ENCODE results near the gene GNA12. TPM values are rescaled to one million over a fixed set of nuclear protein-coding genes. Genes with fewer than 3 reads are reported as not detected.

The GNA12 gene
- total and polyA plus RNA-seq, 11 donors, result 10.7 to 56.5 (median 34.9) TPM

DNA sequence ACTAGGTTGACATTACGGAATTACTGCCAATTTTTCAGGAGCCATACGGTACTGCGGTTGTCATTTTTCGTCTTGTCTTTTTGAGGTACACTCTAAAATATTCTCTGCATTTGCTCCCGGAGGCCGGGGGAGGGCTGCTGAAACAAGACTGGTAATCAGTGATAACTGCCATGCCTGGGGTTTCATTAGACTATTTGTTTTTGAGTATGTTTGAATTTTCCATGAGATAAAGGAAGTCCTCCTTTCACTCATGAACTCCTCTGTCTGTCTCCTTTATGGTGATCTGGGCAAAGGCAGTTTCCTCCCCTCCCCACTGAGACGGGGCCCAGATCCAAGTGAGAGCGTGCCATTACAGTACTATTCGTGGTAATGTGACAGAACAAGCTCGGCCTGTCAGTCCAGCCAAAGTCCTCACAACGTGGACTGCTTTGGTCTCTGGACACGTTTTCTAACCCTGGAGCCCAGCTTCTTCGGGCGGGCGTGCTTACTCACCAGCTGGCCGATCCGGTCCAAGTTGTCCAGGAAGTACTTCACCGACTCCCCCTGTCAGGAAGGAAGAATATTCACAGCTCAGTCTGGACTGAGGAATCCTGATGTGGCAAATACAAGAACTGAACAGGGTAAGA, 111.0 kb downstream of the GNA12 start:
- ATAC-seq (peak; percentile 20 to 82 (median 70)), DNase-seq (peak; percentile 65 to 88 (median 81))
- peaks cover 0 to 10% (median 0%) of the 10 kb centered on the region in 12 donors for H3K9me3 ChIP-seq
- H3K27ac ChIP-seq, result peak overlapping the region in 11 of 12 donors; percentile 12 to 77 (median 66)
- WGBS, 4 donors, result 29 to 37% (median 33%) methylated on average over 18 of the region's 18 CpGs
- no peak for TF ChIP-seq POLR2A (IDR thresholded peaks at IDR 0.05)
- TF ChIP-seq, protein P1, sequence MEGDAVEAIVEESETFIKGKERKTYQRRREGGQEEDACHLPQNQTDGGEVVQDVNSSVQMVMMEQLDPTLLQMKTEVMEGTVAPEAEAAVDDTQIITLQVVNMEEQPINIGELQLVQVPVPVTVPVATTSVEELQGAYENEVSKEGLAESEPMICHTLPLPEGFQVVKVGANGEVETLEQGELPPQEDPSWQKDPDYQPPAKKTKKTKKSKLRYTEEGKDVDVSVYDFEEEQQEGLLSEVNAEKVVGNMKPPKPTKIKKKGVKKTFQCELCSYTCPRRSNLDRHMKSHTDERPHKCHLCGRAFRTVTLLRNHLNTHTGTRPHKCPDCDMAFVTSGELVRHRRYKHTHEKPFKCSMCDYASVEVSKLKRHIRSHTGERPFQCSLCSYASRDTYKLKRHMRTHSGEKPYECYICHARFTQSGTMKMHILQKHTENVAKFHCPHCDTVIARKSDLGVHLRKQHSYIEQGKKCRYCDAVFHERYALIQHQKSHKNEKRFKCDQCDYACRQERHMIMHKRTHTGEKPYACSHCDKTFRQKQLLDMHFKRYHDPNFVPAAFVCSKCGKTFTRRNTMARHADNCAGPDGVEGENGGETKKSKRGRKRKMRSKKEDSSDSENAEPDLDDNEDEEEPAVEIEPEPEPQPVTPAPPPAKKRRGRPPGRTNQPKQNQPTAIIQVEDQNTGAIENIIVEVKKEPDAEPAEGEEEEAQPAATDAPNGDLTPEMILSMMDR (IDR thresholded peaks at IDR 0.05), result peak in 3 of 12 donors; percentile 3 to 29 (median 9)
- peaks cover 0 to 74% (median 36%) of the 10 kb centered on the region in 12 donors for H3K4me1 ChIP-seq
- H3K36me3 ChIP-seq, result peaks cover 0 to 37% (median 21%) of the 10 kb centered on the region in 9 donors
- H3K27me3 ChIP-seq, result no peaks in the 10 kb centered on the region
- intact Hi-C loops (cut with DNase I), result loop anchor here in 5 of 10 donors (5.0 to 10.0 kb wide), 3 partner anchors 72 to 112 kb away; partner anchors contain the start of gene GNA12 (in 4 of the 5)
- H3K4me3 ChIP-seq, result no peak overlapping the region

DNA sequence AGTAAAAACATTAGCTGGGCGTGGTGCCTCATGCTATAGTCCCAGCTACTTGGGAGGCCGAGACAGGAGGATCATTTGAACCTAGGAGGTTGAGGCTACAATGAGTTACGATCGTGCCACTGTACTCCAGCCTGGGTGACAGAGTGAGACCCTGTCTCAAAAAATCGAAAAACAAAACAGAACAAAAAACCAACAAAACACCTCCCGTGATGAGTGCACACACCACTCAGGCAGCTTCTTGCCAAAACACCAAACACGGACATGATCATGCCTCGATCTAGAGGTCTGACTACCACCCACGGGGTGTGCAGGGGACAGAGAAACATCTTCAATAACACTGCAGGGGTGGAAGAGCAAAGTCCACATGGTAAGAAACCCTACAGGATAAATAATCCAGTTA, 111.7 kb downstream of the GNA12 start:
- no peak for TF ChIP-seq POLR2A (IDR thresholded peaks at IDR 0.05)
- TF ChIP-seq, protein P1 (IDR thresholded peaks at IDR 0.05), result no peak
- Histone ChIP-seq H3K27me3 (no peaks in the 10 kb centered on the region), H3K4me3 (no peak overlapping the region), H3K27ac (peak overlapping the region in 7 of 12 donors; percentile 56 to 77 (median 69)), H3K36me3 (peaks cover 0 to 39% (median 21%) of the 10 kb centered on the region in 9 donors), H3K4me1 (peaks cover 0 to 67% (median 32%) of the 10 kb centered on the region in 12 donors), H3K9me3 (peaks cover 0 to 10% (median 0%) of the 10 kb centered on the region in 12 donors)
- intact Hi-C loops (cut with DNase I), result loop anchor here in 5 of 10 donors (5.0 to 10.0 kb wide), 3 partner anchors 72 to 112 kb away; partner anchors contain the start of gene GNA12 (in 4 of the 5)
- no peak for ATAC-seq
- 87 to 96% (median 96%) methylated on average over 9 of the region's 9 CpGs for WGBS, 4 donors
- peak in 1 of 5 donors; percentile 21 for DNase-seq

GRCh38 chr7:2730846-2731770, 113.0 kb downstream of the GNA12 start:
- intact Hi-C loops (cut with DNase I), result loop anchor here in 5 of 10 donors (5.0 to 10.0 kb wide), 3 partner anchors 74 to 114 kb away; partner anchors contain the start of gene GNA12 (in 4 of the 5)
- Histone ChIP-seq H3K27me3 (no peaks in the 10 kb centered on the region), H3K4me1 (peaks cover 0 to 65% (median 32%) of the 10 kb centered on the region in 12 donors), H3K36me3 (peaks cover 0 to 50% (median 31%) of the 10 kb centered on the region in 9 donors), H3K4me3 (no peak overlapping the region), H3K27ac (peak overlapping the region in 1 of 12 donors; percentile 78), H3K9me3 (peaks cover 0 to 10% (median 0%) of the 10 kb centered on the region in 12 donors)
- no peak for TF ChIP-seq POLR2A (IDR thresholded peaks at IDR 0.05)
- TF ChIP-seq, protein P1 (IDR thresholded peaks at IDR 0.05), result no peak
- DNase-seq (peak in 2 of 5 donors; percentile 15 to 24), ATAC-seq (no peak)
- WGBS, 4 donors, result 96 to 97% (median 97%) methylated on average over 45 of the region's 45 CpGs
